C4-2B (cell line): ENCODE data around the gene PTPRD.

ENCODE experiments used
- ZFX ChIP-seq: fragments of 450-650 bp; IDR thresholded peaks from 2 replicates; pipeline ENCODE4 v1.6.1; 2017
- TF ChIP-seq, protein P1 (sequence below): fragments of 450-650 bp; conservative IDR thresholded peaks from 2 replicates; pipeline ENCODE4 v1.5.1; 2017; ENCODE audit warnings: mild to moderate bottlenecking

DNA sequence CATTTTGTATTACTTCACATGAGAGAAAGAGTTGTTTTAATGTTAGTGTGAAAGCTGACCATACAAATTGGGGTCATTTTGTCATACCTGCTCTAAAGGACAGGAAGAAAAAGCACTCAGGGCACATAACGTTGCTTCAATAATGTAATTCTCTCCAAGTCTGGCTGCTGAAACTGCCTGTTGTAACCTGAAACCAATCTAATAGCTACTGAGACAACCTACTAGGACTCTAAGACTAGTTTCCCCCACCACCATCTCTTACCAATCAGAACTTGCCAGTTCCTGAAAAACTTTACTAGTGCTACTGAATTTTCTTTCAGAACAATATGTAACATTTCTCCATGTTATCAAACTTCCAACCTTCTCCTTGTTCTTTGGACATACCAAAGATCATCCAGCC lies 374.7 kb downstream of the PTPRD start:
- TF ChIP-seq, protein P1, sequence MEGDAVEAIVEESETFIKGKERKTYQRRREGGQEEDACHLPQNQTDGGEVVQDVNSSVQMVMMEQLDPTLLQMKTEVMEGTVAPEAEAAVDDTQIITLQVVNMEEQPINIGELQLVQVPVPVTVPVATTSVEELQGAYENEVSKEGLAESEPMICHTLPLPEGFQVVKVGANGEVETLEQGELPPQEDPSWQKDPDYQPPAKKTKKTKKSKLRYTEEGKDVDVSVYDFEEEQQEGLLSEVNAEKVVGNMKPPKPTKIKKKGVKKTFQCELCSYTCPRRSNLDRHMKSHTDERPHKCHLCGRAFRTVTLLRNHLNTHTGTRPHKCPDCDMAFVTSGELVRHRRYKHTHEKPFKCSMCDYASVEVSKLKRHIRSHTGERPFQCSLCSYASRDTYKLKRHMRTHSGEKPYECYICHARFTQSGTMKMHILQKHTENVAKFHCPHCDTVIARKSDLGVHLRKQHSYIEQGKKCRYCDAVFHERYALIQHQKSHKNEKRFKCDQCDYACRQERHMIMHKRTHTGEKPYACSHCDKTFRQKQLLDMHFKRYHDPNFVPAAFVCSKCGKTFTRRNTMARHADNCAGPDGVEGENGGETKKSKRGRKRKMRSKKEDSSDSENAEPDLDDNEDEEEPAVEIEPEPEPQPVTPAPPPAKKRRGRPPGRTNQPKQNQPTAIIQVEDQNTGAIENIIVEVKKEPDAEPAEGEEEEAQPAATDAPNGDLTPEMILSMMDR, result no peak
- no peak for TF ChIP-seq ZFX
